Neural cell (in vitro differentiated cells): Measurements from ENCODE around the gene OR10A5. TPM values are rescaled to one million over a fixed set of nuclear protein-coding genes. Genes with fewer than 3 reads are reported as not detected.

ENCODE experiments used
- H2AFZ ChIP-seq: fragments of 200-600, 300-800 bp; sonication (generic), shearing (Covaris generic); 2 replicates; pipeline ENCODE4 v1.6.0; 2014; ENCODE audit warnings: low read depth, mild to moderate bottlenecking, antibody characterized with exemption, low read length, moderate library complexity
- H3F3A ChIP-seq: fragments of 200-600 bp; shearing (Covaris generic); 2 replicates; pipeline ENCODE4 v1.6.1; 2016; ENCODE audit warnings: mild to moderate bottlenecking, moderate library complexity, mixed read lengths, antibody characterized with exemption, low read length; ENCODE audit not compliant: insufficient read depth, poor library complexity, severe bottlenecking
- H3K27ac ChIP-seq: fragments of 200-600, 300-800 bp; sonication (generic), shearing (Covaris generic); 2 replicates; pipeline ENCODE4 v1.5.1; 2014; ENCODE audit warnings: mild to moderate bottlenecking, low read length, moderate library complexity
- H3K27me3 ChIP-seq: fragments of 300-800, 200-600 bp; sonication (generic), shearing (Covaris generic); 2 replicates; pipeline ENCODE4 v1.6.0; 2014; ENCODE audit warnings: mild to moderate bottlenecking, low read depth, low read length, moderate library complexity; ENCODE audit not compliant: insufficient read depth
- H3K36me3 ChIP-seq: fragments of 300-800, 200-600 bp; sonication (generic), shearing (Covaris generic); 2 replicates; pipeline ENCODE4 v1.5.1; 2014; ENCODE audit warnings: mild to moderate bottlenecking, antibody characterized with exemption, low read length, moderate library complexity; ENCODE audit not compliant: insufficient read depth
- H3K4me2 ChIP-seq: fragments of 300-800, 200-600 bp; sonication (generic), shearing (Covaris generic); 2 replicates; pipeline ENCODE4 v1.6.0; 2014; ENCODE audit warnings: mild to moderate bottlenecking, low read length
- H3K4me3 ChIP-seq: fragments of 300-800, 200-600 bp; sonication (generic), shearing (Covaris generic); 2 replicates; pipeline ENCODE4 v1.5.1; 2014; ENCODE audit warnings: mild to moderate bottlenecking, low read length, moderate library complexity
- H3K79me2 ChIP-seq: fragments of 200-600 bp; shearing (Covaris generic); replicated peaks from 2 replicates; pipeline ENCODE4 v1.6.0; 2014; ENCODE audit warnings: mild to moderate bottlenecking, low read length, moderate library complexity; ENCODE audit not compliant: insufficient read depth
- H3K9ac ChIP-seq: fragments of 300-800, 200-600 bp; sonication (generic), shearing (Covaris generic); 2 replicates; pipeline ENCODE4 v1.6.1; 2016; ENCODE audit warnings: mild to moderate bottlenecking, low read length, mixed read lengths
- H3K9me2 ChIP-seq: fragments of 200-600 bp; shearing (Covaris generic); 2 replicates; pipeline ENCODE4 v1.6.1; 2016; ENCODE audit warnings: mild to moderate bottlenecking, low read length, mixed read lengths; ENCODE audit not compliant: insufficient read depth
- H3K9me3 ChIP-seq: fragments of 200-600, 300-800 bp; sonication (generic), shearing (Covaris generic); 2 replicates; pipeline ENCODE4 v1.6.1; 2016; ENCODE audit warnings: mild to moderate bottlenecking, mixed run types, low read length, moderate library complexity, mixed read lengths
- H4K20me1 ChIP-seq: fragments of 200-600 bp; shearing (Covaris generic); 2 replicates; pipeline ENCODE4 v1.6.1; 2016; ENCODE audit warnings: mild to moderate bottlenecking, mixed run types; ENCODE audit not compliant: insufficient read depth
- EP300 ChIP-seq: fragments of 450-650 bp; conservative IDR thresholded peaks from 2 replicates; pipeline ENCODE4 v1.6.1; 2014; ENCODE audit warnings: antibody characterized with exemption, mild to moderate bottlenecking, moderate library complexity; ENCODE audit not compliant: poor library complexity, severe bottlenecking
- EZH2 ChIP-seq: fragments of 200-600, 300-800 bp; shearing (Covaris generic), sonication (generic); IDR thresholded peaks from 2 replicates; pipeline ENCODE4 v1.6.1; 2014; ENCODE audit warnings: antibody characterized with exemption, low read length, borderline replicate concordance, mild to moderate bottlenecking; ENCODE audit not compliant: insufficient read depth, poor library complexity, severe bottlenecking
- MXI1 ChIP-seq: fragments of 450-650 bp; conservative IDR thresholded peaks from 2 replicates; pipeline ENCODE4 v1.6.1; 2014; ENCODE audit warnings: antibody characterized with exemption, mild to moderate bottlenecking; ENCODE audit not compliant: poor library complexity, severe bottlenecking
- POLR2AphosphoS5 ChIP-seq: IDR thresholded peaks from 2 replicates; pipeline ENCODE4 v1.6.1; 2012
- RAD21 ChIP-seq: fragments of 450-650 bp; conservative IDR thresholded peaks from 2 replicates; pipeline ENCODE4 v1.6.1; 2014; ENCODE audit warnings: antibody characterized with exemption, mild to moderate bottlenecking, moderate library complexity
- SMC3 ChIP-seq: fragments of 450-650 bp; conservative IDR thresholded peaks from 2 replicates; pipeline ENCODE4 v1.6.1; 2014; ENCODE audit warnings: antibody characterized with exemption, mild to moderate bottlenecking, moderate library complexity; ENCODE audit not compliant: poor library complexity
- TAF1 ChIP-seq: IDR thresholded peaks from 2 replicates; pipeline ENCODE4 v1.6.1; 2012; ENCODE audit warnings: low read depth
- polyA plus RNA-seq: library from polyadenylated mRNA; depleted of rRNA; stranded (reverse); fragments of >200 nt; gene quantifications from 2 replicates; pipeline ENCODE4 v1.2.3, GENCODE V29; 2014
- TF ChIP-seq, protein P1 (sequence below): fragments of 450-650 bp; IDR thresholded peaks from 2 replicates; pipeline ENCODE4 v1.5.1; 2014; ENCODE audit warnings: antibody characterized with exemption, mild to moderate bottlenecking, moderate library complexity; ENCODE audit not compliant: poor library complexity, severe bottlenecking
- TF ChIP-seq, protein P2 (sequence below): IDR thresholded peaks from 2 replicates; pipeline ENCODE4 v1.6.1; 2012; ENCODE audit warnings: borderline replicate concordance

Gene OR10A5
- polyA plus RNA-seq, 1 donor from 2014 or later: not detected

DNA sequence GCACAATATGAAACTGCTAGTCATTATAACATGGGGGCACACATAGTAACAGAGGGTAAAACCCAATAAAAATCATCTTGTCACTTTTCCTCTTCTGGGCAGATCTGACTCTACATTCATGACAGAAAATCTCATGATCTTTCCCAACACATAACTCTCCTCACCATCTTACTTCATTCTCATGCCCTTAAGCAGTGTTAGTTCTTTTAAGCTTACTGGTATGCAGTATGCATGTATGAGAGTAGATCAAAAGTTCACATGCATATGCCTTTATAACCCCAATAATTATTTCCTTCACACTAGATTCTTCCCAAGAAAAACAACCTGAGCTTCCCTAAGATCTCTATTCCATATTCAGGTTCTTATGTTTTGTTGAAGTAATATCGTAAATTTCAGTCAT lies 25.8 kb downstream of the OR10A5 start:
- H3F3A ChIP-seq: no peaks in the 10 kb centered on the region
- H3K4me3 ChIP-seq: no peak overlapping the region
- H4K20me1 ChIP-seq: no peaks in the 10 kb centered on the region
- no peaks in the 10 kb centered on the region for H3K27me3 ChIP-seq
- H3K27ac ChIP-seq: no peak overlapping the region
- no peak overlapping the region for H3K9ac ChIP-seq
- no peak overlapping the region for H3K4me2 ChIP-seq
- no peaks in the 10 kb centered on the region for H3K79me2 ChIP-seq
- H2AFZ ChIP-seq: no peak overlapping the region
- no peaks in the 10 kb centered on the region for H3K36me3 ChIP-seq
- H3K9me2 ChIP-seq: no peaks in the 10 kb centered on the region
- no peak for TF ChIP-seq EZH2
- TF ChIP-seq SMC3: no peak
- TF ChIP-seq EP300: no peak
- no peak for TF ChIP-seq MXI1
- TF ChIP-seq TAF1: no peak
- TF ChIP-seq POLR2AphosphoS5: no peak
- TF ChIP-seq RAD21: no peak
- TF ChIP-seq, protein P1, sequence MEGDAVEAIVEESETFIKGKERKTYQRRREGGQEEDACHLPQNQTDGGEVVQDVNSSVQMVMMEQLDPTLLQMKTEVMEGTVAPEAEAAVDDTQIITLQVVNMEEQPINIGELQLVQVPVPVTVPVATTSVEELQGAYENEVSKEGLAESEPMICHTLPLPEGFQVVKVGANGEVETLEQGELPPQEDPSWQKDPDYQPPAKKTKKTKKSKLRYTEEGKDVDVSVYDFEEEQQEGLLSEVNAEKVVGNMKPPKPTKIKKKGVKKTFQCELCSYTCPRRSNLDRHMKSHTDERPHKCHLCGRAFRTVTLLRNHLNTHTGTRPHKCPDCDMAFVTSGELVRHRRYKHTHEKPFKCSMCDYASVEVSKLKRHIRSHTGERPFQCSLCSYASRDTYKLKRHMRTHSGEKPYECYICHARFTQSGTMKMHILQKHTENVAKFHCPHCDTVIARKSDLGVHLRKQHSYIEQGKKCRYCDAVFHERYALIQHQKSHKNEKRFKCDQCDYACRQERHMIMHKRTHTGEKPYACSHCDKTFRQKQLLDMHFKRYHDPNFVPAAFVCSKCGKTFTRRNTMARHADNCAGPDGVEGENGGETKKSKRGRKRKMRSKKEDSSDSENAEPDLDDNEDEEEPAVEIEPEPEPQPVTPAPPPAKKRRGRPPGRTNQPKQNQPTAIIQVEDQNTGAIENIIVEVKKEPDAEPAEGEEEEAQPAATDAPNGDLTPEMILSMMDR: no peak
- TF ChIP-seq, protein P2, sequence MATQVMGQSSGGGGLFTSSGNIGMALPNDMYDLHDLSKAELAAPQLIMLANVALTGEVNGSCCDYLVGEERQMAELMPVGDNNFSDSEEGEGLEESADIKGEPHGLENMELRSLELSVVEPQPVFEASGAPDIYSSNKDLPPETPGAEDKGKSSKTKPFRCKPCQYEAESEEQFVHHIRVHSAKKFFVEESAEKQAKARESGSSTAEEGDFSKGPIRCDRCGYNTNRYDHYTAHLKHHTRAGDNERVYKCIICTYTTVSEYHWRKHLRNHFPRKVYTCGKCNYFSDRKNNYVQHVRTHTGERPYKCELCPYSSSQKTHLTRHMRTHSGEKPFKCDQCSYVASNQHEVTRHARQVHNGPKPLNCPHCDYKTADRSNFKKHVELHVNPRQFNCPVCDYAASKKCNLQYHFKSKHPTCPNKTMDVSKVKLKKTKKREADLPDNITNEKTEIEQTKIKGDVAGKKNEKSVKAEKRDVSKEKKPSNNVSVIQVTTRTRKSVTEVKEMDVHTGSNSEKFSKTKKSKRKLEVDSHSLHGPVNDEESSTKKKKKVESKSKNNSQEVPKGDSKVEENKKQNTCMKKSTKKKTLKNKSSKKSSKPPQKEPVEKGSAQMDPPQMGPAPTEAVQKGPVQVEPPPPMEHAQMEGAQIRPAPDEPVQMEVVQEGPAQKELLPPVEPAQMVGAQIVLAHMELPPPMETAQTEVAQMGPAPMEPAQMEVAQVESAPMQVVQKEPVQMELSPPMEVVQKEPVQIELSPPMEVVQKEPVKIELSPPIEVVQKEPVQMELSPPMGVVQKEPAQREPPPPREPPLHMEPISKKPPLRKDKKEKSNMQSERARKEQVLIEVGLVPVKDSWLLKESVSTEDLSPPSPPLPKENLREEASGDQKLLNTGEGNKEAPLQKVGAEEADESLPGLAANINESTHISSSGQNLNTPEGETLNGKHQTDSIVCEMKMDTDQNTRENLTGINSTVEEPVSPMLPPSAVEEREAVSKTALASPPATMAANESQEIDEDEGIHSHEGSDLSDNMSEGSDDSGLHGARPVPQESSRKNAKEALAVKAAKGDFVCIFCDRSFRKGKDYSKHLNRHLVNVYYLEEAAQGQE: no peak
- no peaks in the 10 kb centered on the region for H3K9me3 ChIP-seq

DNA sequence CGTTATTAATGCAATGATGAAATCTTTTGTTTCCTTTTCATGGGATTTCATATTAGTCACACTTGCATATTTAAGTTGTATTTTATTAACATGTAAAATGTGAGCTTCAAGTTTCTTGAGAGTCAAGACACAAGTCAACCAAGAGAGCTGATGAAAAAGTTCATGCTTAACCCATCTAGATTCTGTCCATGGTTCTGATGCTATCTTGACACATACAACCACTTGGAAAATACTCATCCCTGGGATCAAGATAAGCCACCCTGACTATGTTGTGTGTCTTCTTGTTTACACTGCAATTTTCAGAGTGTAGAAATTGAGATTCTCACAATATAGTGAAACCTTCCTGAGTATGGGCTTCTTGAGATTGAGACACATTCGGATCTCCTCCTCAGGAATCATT lies 30.3 kb downstream of the OR10A5 start:
- Histone ChIP-seq H2AFZ (no peak overlapping the region), H3F3A (no peaks in the 10 kb centered on the region), H3K9me2 (no peaks in the 10 kb centered on the region), H3K9ac (no peak overlapping the region), H3K9me3 (no peaks in the 10 kb centered on the region), H3K27me3 (no peaks in the 10 kb centered on the region), H3K4me2 (no peak overlapping the region), H4K20me1 (no peaks in the 10 kb centered on the region), H3K79me2 (no peaks in the 10 kb centered on the region), H3K27ac (no peak overlapping the region), H3K4me3 (no peak overlapping the region), H3K36me3 (no peaks in the 10 kb centered on the region)
- TF ChIP-seq EP300 (no peak), RAD21 (no peak)

DNA sequence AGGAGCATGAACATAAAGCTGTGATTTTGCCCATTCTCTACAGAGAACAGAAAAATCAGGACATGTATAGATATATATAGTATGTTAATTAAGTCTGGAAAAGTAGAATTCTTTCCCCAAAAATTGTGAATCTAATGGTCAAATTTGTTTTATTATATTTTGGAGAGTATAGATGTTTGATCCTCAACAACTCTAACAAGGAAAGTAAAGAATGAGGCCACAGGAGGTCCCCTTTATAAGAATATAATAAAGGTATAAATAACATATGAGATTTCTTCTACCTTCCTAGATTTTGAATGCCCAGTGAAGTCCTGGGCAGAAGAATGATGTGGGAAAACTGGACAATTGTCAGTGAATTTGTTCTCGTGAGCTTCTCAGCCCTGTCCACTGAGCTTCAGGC lies 30.8 kb downstream of the OR10A5 start, which contains the start of gene OR10A4:
Gene OR10A4, plus strand, starts transcription at position 301 of the 400 bp plus-strand sequence. Its CDS starts 23 bp downstream, at position 324.
- Histone ChIP-seq H2AFZ (no peak within 1 kb of the TSS), H3K79me2 (no peaks in the 10 kb centered on the region), H3K9me3 (no peaks in the 10 kb centered on the region), H3K9me2 (no peaks in the 10 kb centered on the region), H3K27me3 (no peaks in the 10 kb centered on the region), H3F3A (no peaks in the 10 kb centered on the region), H3K27ac (no peak within 1 kb of the TSS), H3K4me2 (no peak within 1 kb of the TSS), H3K36me3 (no peaks in the 10 kb centered on the region), H4K20me1 (no peaks in the 10 kb centered on the region), H3K4me3 (no peak within 1 kb of the TSS), H3K9ac (no peak within 1 kb of the TSS)
- TF ChIP-seq, protein P2: no peak
- TF ChIP-seq, protein P1: no peak
- no peak for TF ChIP-seq EP300
- no peak for TF ChIP-seq TAF1
- no peak for TF ChIP-seq MXI1
- TF ChIP-seq EZH2: no peak
